WTC11 (cell line): ENCODE data around the gene ZNF768.
"Not testable (repeated sequence)": the region's sequence is repeated elsewhere in the genome, so short reads cannot be mapped to it uniquely, and the experiment has no call there.

Experiments used
- ATF3 ChIP-seq: sonication (generic); formaldehyde crosslinking; conservative IDR thresholded peaks from 2 replicates; pipeline ENCODE4 v1.8.1; 2022; ENCODE audit warnings: mild to moderate bottlenecking, missing genetic modification reagents
- CREB1 ChIP-seq: sonication (generic); formaldehyde crosslinking; IDR thresholded peaks from 2 replicates; pipeline ENCODE4 v1.8.0; 2023; ENCODE audit warnings: mild to moderate bottlenecking, missing genetic modification reagents
- CTCF ChIP-seq: fragments of 200-600 bp; IDR thresholded peaks from 2 replicates; pipeline ENCODE4 v1.8.0; 2022; ENCODE audit warnings: antibody characterized with exemption
- IRF1 ChIP-seq: sonication (generic); formaldehyde crosslinking; IDR thresholded peaks from 2 replicates; pipeline ENCODE4 v1.8.0; 2023; ENCODE audit warnings: missing genetic modification reagents
- IRF2 ChIP-seq: sonication (generic); formaldehyde crosslinking; IDR thresholded peaks from 2 replicates; pipeline ENCODE4 v1.8.0; 2022; ENCODE audit warnings: low read depth, missing genetic modification reagents, borderline replicate concordance
- JUN ChIP-seq: sonication (generic); formaldehyde crosslinking; IDR thresholded peaks from 2 replicates; pipeline ENCODE4 v1.8.0; 2023; ENCODE audit warnings: mild to moderate bottlenecking, missing genetic modification reagents
- MAX ChIP-seq: sonication (generic); formaldehyde crosslinking; IDR thresholded peaks from 2 replicates; pipeline ENCODE4 v1.8.0; 2022; ENCODE audit warnings: mild to moderate bottlenecking, missing genetic modification reagents
- NR2C2 ChIP-seq: sonication (generic); formaldehyde crosslinking; IDR thresholded peaks from 2 replicates; pipeline ENCODE4 v1.8.0; 2022; ENCODE audit warnings: mild to moderate bottlenecking, missing genetic modification reagents
- STAT6 ChIP-seq: sonication (generic); formaldehyde crosslinking; conservative IDR thresholded peaks from 2 replicates; pipeline ENCODE4 v1.8.1; 2023; ENCODE audit warnings: mild to moderate bottlenecking, low read depth, missing genetic modification reagents, moderate library complexity
- TCF7 ChIP-seq: sonication (generic); formaldehyde crosslinking; IDR thresholded peaks from 2 replicates; pipeline ENCODE4 v1.8.0; 2022; ENCODE audit warnings: mild to moderate bottlenecking, low read depth, missing genetic modification reagents, moderate library complexity
- TEAD4 ChIP-seq: sonication (generic); formaldehyde crosslinking; IDR thresholded peaks from 2 replicates; pipeline ENCODE4 v1.8.0; 2022; ENCODE audit warnings: mild to moderate bottlenecking, missing genetic modification reagents

- not testable (repeated sequence) for TF ChIP-seq MAX; CTCF; TEAD4 (CRISPR knock-in tag); JUN (CRISPR knock-in tag); TCF7 (CRISPR knock-in tag); STAT6 (CRISPR knock-in tag); IRF1 (CRISPR knock-in tag); IRF2 (CRISPR knock-in tag); NR2C2 (CRISPR knock-in tag); ATF3 (CRISPR knock-in tag); CREB1 (CRISPR knock-in tag)
Measured at GRCh38 chr16:30522702-30523463, 3.5 kb downstream of the ZNF768 start.
